HFF-Myc (cell line): Measurements from ENCODE around the gene JAKMIP2.

ENCODE experiments used
- DNase-seq: peaks from one replicate; pipeline ENCODE4 v3.0.0-alpha.2; 2011; ENCODE audit warnings: low read depth; ENCODE audit errors: extremely low read depth
- H3K4me3 ChIP-seq: replicated peaks from 2 replicates; pipeline ENCODE4 v1.5.1; 2011; ENCODE audit warnings: low read depth, mild to moderate bottlenecking, control low read depth, low read length
- TF ChIP-seq, protein P1 (sequence below): IDR thresholded peaks from 2 replicates; pipeline ENCODE4 v1.5.1; 2012; ENCODE audit warnings: mild to moderate bottlenecking, low read depth, low read length, control low read depth; ENCODE audit errors: missing control alignments

JAKMIP2 gene

DNA sequence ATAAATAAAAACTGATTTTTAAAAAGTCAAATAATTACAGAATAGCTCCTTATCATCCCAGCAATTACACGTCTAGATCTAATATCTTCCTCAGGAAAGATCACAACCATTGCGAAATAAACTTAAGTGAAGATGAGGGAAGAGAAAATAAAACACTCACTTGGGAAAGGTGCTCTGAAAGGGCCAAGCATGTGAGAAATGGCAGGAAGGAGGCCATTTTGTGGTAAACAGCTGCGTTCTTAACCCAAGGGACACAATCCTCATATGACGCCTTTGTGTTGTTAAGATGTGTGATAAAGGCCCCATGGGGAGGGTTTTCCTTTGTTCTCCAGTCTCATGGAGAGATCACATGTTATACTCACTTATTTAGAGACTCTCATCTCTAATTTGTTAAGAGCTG, 32.5 kb downstream of the JAKMIP2 start:
- no peak overlapping the region for H3K4me3 ChIP-seq
- TF ChIP-seq, protein P1, sequence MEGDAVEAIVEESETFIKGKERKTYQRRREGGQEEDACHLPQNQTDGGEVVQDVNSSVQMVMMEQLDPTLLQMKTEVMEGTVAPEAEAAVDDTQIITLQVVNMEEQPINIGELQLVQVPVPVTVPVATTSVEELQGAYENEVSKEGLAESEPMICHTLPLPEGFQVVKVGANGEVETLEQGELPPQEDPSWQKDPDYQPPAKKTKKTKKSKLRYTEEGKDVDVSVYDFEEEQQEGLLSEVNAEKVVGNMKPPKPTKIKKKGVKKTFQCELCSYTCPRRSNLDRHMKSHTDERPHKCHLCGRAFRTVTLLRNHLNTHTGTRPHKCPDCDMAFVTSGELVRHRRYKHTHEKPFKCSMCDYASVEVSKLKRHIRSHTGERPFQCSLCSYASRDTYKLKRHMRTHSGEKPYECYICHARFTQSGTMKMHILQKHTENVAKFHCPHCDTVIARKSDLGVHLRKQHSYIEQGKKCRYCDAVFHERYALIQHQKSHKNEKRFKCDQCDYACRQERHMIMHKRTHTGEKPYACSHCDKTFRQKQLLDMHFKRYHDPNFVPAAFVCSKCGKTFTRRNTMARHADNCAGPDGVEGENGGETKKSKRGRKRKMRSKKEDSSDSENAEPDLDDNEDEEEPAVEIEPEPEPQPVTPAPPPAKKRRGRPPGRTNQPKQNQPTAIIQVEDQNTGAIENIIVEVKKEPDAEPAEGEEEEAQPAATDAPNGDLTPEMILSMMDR = no peak
- no peak for DNase-seq

DNA sequence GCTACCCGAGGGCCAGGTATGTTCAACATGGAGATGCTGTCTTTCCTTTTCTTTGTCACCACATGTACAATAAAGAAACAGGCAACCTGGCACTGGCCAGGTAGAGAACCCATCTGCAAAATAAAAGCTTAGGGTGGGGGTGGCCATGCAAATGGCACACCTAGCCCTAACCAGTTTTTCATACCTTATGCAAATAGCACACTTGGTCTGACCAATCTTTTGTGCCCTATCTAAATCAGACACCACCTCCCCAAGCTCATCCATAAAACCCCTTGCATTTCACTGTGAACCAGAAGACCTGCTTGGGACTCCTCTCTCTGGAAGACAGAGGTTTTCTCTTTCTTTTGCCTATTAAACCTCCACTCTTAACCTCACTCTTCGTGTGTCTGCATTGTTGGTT, 33.9 kb downstream of the JAKMIP2 start:
- no peak overlapping the region for H3K4me3 ChIP-seq
- DNase-seq = no peak

DNA sequence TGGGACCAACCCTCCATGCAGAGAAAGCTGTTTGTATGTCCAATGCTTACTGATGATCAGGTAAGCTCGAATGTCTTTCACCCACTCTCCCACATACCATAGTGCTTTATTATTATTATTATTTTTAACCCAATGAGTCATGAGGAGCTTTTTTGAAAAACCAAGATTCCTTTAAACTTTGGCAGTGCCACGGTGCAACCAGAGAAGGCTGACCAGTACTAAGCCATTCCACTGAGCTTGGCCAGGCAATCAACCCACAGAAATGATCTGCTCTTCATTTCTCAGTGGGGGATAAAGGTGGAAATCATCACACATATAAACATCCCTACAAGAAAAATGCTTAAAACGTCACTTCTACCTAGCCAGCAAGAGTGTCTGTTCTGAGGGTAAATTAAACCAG, 35.5 kb downstream of the JAKMIP2 start:
- DNase-seq = no peak
- no peak overlapping the region for H3K4me3 ChIP-seq
- TF ChIP-seq, protein P1 = no peak

More for the DNA sequence above, 33.9 kb downstream of the JAKMIP2 start:
- TF ChIP-seq, protein P1 = no peak

DNA sequence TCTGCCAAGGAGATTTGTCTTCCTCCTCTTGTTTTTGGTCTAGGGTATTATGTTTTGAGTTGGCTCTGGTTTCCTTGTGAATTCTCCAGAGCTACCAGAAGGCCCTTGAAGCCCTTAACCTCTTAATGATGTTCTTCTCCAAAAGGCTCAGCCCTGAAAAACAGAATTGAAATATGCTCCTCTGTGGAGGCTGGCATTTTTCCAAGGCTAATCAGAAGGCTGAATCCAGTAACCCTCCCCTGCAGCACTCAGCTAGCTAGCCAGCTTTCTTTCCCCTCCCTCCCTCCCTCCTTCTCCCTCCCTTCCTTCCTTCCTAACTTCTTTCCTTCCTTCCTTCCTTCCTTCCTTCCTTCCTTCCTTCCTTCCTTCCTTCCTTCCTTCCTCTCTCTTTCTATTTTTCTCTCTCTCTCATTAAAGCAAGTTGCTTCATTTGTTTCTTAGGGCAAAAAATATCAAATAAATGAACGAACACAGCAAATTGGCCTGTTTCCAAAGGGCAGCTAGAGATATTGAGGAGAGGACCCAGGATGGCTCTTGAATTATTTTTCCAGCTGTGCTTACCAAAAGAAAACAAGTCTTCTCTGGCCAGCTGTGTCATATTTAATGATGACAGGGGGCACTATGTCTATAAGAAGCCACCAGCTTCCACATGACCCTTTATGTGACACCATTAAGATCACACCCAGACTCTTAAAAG, 38.7 kb downstream of the JAKMIP2 start:
- DNase-seq = no peak
- TF ChIP-seq, protein P1 = no peak
- H3K4me3 ChIP-seq = no peak overlapping the region

DNA sequence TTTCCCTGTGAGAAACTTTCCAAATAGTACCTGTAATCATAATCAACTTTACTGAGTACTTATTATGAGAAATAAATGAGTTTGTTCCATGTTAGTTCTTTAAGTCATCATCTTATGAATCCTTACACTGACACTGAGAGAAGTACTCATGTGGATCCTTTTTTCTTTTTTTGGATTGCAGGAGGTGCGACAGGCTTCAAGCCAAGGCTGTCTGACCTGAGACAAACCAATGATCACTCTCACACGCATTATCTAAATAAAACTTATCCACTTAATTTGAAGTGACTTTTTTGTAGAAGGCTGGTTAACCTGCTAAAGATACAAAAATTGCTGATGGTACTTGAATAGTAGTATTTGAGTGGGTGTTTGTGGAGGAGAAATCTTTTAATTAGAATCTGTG, 39.5 kb downstream of the JAKMIP2 start:
- no peak overlapping the region for H3K4me3 ChIP-seq
- DNase-seq = no peak
- TF ChIP-seq, protein P1 = no peak

DNA sequence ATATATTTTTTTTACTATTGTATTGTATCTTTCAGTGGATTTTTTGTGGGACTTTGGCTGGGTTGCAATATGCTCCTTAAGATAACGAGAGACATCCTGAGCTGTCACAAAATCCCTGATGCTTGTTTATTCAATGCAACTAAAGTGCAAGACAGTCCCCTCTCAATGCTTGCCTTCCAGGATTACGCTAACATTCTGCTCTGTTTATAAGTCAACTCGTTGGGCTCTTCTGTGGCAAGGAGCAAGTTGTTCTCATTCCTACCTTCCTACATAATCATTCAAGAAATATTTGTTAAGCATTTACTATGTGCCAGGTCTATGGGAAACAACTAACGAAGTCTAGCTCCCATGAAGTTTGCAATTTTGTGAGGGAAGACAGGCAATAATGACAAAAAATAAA, 40.4 kb downstream of the JAKMIP2 start:
- no peak for DNase-seq
- TF ChIP-seq, protein P1 = no peak
- no peak overlapping the region for H3K4me3 ChIP-seq

DNA sequence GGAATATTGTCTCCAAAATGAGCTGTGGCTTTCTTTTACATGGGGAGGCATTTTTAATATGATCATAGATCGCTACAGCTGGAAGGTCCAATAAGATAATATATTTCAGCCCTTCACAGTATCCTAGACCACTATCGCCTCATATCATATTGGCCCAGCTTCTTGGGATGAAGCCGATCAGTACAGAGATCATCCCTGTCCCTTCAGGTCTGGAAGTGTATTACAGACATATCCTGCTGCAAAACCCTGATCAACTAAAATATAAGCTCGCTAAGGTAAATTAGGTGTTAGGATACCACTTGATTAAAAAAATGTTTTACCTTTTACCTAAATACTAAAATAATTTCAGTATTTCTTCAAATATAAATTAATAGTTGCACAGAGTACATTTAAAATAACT, 41.7 kb downstream of the JAKMIP2 start:
- DNase-seq = no peak
- H3K4me3 ChIP-seq = no peak overlapping the region
- TF ChIP-seq, protein P1 = no peak
